NCI-H1105 treated with DMSO at 0.1 percent for 48 hours (cell line): ENCODE measurements around the gene ZMYND10.

Source experiments
- DNase-seq: peaks from one replicate; lab custom pipeline; 2025; lab: John Stamatoyannopoulos, UW

ZMYND10 gene

DNA sequence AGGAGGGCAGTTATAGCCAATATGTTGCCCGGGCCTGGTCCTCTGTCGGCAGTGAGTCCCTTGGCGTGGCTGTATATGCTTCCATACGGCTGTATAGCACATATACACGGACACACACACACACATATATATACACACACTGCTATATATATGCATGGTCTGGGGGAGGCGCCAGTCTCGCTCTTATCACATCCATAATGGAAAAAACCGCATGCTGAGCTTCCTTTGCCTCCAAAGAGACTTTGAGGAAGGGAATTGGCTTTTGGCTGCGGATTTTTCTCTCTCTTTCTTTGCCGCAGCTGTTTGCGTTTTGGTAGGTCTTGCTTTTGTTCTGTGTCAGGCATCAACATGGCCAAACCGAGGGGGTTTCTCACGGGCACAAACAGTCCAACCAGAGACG, 25.1 kb upstream of the ZMYND10 start:
- DNase-seq, result no peak

DNA sequence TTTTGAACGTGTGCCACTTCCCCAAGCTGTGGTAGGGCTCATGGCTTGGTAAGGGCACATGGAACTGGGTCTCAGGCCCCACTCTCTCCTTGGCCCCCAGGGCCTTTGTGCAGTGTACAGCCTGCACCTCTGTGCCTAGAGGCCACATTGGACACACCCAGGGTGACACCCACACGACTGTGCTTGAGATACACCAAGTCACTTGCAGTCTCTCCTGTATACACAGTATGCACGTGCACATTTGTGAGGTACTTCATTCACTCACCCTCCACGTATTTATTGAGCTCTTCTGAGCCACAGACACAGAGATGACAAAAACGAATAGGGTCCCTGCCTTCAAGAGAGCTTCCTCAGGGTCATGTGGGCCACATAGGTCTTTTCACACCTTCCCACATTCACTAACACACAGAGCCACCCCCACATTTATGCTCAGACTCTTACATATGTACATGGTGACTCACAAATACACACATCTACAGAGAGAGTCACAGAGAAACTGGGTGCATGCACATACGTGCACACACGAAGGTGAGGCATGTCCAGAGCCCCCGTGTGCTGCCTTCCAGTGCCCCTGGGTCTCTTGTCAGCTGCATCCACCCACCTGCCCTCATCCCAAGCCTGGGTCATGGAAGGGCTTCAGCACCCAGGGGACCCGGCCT, 23.6 kb upstream of the ZMYND10 start:
- DNase-seq, result no peak

DNA sequence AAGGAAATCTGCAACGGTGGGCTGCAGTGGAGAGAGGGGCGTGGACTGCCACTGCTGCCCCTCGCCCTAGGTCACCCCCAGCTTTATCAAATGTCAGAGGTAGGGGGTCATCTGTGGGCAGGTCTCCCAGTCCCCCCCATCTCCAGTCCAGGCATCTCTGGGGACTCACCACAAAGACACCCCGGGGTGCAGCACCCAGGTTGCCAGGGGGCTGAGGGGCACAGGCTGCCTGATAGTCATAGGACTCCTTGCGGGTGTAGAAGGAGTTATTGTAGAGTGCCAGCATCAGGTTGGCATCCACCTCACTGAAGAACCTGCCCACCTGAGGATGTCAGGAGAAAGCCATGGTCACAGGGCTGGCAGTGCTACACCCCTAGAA, 20.3 kb upstream of the ZMYND10 start:
- no peak for DNase-seq

DNA sequence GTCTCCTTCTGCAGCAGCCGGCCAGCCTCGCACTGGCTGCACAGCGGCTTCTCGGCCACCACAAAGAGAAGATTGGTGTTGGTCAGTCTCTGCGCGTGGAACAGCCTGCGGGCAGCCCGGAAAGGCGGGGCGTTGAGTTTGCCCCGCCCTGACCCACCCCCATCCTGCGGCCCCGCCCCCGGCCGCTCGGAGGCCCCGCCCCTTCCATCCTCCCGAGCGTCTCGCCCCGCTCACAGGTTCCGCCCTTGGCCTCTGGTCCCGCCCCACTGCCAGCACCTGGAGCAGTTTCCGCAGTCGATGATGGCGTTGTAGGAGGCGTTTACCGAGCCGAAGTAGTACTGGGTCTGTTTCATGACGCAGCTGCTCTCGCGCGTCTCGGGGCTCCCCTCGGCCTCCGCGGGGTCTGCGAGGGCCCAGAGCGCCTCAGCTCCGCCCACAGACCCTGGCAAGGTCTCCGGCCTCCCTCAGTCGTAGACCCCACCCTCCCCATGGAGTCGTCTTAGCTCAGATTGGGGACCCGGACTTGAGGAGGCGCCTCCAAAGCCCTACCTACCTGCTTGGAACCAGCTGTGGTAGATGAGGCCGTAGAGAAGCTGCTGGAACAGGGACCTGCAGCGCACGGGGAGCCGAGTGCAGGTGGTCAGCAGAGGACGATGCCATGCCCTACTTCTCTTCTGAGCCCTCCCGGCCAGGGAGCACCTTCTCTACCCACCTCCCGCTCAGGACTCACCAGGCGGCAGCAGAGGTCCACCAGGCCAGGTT, 19.7 kb upstream of the ZMYND10 start:
- DNase-seq, result peak; percentile 47

DNA sequence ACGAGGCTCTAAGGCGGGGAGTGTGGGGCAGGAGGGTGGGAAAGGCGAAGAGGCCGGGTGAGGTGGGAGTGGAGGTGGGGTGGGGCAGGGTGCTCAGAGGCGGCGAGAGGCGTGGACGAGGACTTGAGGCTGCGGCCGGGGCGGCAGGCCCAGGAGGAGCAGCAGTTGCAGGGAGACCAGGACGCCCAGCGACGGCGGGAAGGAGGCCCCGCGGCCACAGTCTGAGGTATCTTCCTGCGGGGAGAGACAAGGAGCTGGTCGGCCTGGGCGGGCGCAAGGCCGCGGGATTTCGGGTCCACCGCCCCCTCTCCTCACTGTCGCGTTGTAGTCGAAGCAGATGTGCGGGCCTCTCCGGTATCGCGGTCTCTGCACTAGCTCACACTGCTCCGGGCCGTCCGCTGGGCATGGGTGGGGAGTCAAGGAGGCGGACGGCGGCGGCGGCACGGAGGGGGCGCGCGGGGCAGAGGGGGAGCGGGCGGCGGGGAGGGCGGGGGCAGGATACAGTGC, 19.1 kb upstream of the ZMYND10 start:
- DNase-seq, result no peak

DNA sequence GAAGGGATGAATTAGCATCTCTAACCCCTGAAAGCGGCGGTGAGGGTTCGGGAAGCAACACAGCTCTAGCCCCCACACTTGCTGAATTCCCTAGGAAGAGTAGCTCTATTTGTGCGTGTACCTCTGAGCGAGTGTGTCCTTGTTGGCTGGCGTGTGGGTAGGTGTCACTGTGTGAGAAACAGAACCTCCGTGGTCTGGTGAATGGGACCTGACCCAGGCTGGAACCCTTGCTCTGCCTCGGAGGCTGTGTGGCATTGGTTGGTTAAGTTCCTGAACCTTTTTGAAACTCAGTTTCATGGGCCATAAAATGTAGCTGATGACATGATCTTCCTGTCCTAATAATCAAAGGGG, 14.2 kb upstream of the ZMYND10 start:
- DNase-seq, result no peak

DNA sequence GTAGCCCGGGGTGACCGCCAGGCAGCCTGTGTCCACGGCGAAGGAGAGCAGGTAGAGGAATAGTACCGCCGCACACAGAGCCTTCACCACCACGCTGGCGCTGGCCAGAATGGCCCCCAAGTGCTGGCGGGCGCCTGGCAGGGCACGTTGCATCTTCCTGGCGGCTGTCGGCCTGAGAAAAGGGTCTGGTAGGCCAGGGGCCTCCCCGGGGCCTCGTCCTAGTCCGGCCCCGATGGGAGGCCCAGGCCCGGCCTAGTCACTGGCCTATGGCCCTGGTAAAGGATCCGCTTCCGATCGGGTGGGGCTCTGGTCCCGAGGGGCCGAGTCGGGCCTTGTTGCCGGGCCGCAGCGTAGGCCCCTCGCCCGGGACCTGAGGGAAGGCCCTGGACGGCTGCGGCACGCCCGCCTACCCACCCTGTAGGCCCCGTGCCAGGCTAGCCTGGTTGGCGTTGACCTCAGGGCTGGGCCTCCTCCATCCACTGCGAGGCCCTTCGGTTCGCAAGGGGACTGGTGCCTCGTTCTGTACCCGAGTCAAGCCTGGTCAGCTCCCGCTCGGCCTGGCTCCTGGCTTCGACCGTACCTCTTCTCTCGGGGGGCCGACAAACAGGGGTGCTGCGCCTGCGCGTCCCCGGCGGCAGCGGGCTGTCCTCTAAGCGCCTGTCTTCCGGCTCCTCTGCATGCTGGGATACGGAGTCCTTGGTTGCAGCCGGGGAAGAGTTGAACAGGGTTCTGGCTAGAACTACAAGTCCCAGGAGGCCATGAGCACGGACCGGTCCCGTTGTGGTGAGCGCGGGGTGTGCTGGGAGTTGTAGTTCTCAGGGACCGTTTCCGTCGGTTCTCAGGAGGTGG, 13.6 kb upstream of the ZMYND10 start, which contains the start of gene TMEM115:
Gene TMEM115, minus strand, starts transcription at position 611 of the 849 bp plus-strand sequence. Its CDS starts 458 bp downstream, at position 153.
- peak; percentile 95 for DNase-seq

DNA sequence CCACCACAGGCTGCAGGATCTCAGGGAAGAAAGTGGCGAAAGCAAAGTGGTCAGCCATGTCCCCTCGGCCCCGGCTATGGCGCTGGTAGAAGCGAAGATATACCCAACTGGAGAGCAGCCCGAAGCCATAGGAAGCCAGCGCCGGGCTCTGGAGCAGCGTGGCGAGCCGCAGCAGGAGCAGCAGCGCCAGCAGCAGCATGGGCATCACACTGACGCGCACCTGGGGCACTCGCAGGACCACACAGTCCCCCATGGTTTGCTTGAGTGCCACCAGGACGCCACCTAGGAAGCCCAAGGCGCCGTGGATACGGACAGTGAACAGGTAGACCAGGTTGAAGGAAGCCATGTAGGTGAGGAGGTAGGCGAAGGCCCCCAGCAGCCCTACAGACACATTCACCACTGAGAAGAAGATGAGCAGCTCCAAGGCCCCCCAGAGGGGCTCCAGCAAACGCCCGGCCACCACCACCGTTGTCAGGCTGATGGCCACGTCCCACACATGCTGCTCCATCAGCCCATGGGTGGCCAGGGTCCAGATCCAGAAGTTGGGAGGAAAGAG, 12.9 kb upstream of the ZMYND10 start:
- no peak for DNase-seq

DNA sequence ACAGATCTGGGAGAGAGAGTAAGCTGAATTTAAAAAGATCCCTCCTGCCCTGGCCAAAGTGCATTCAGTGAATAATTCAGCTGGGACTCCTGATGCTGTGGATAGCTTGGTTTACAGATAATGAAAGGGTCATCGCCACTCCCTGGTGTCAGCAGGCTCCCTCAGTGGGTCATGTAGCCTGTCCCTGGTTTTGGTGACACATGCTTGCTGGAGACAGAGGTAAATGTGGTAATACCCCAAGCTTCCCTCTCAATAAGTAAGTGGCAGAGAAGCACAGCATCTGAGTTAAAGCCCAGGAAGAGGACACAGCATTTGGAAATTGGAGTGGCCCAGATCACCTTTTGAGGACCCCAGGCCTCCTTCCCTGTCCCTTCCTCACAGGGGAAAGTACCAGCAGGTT, 11.9 kb upstream of the ZMYND10 start:
- DNase-seq, result no peak

DNA sequence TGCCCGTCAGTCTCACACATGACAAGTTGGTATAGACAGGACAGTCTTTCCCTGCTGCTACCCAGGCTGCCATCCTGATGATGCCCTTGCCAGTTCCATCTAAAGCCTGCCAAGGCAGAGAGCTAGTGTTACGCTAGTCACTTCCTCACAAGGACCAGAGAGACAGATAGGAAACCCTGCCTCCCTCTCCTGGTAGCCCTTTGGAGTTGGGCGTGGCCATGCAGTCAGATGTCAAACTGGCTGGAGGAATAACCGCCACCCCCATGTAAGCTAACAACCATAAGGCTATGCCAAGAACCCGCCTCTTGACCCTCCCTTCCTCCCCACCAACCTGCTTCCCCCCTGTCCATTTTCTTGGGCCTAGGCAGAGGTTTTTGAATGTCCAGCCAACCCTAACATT, 11.0 kb upstream of the ZMYND10 start:
- DNase-seq, result no peak

DNA sequence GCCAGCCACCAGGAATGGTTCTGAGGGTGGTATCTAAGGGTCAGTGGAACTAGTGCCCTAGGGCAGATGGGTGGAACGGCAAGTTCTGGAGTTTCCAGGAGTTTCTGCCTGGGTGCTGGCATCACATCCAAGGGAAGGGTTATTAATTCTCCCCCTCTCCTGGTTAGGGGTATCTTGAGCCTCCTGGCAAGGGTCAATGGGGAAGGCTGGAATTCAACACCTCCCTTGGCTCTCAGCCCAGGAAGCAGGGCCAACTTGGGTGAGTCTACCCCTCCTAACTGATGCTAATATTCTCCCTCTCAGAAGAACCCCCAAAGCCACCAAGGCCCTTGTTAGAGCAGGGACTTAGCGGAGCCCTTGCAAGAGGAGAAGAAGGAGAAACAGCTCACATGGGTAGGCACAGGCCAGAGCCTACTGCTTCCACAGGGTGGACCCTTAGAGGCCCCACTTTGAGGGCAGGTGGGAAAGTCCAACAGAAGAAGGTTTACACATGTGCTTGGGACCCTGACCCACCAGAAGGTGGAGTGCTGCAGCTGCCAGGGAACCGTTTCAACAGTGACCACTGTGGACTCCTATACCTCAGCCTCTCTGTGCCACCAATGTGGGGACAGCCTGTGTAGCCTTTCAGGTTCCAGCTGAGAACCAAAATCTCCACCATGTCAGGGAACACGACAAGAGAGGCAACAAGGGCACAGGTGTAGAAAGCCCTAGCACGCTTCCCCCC, 10.5 kb upstream of the ZMYND10 start:
- no peak for DNase-seq

DNA sequence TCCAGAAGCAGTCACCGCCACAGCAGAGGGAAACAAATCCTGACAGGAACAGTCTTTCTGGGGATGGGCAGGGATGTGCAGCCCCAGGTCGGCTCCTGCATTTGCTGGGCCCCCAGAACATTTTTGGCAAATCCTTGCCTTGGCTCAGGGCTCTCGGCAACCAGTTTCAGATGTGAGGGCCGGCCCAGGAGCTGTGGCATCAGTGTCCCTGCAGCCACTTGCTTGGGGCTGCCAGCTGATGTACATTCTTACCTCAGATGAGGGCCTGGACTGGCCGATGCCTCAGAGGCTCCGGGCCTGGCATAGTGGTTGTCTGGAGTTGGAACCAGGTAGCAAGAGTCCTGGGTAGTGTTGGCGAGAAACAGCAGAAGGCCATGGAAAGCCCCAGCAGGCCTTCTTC, 9.3 kb upstream of the ZMYND10 start:
- DNase-seq, result no peak

DNA sequence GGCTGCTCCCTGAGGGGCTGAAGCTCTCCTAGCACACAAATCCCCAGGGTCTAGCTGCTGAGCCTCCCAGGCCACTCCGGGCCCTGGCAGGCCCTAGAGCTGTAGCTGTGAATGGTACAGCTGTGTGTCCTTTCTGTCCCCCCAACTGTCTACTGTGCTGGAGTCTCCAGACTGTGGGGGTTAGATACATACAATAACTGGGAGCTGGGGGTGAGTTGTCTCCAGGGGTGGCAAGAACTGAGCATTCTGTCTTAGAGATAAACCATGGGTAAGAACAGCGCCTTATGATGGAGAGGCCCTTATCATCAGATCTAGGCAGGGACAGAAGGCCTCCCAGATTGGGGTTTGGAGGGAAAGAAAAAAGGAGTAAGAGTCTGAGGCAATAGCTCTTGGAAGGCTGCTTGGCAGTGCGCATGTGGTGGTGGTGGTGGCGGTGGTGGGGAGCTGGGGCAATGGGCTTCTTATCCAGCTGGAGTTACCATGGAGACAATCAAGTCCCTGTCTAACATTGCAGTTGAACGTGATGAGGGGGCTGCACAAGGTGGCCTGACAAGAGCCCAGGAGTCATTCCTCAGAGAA, 8.7 kb upstream of the ZMYND10 start:
- no peak for DNase-seq

DNA sequence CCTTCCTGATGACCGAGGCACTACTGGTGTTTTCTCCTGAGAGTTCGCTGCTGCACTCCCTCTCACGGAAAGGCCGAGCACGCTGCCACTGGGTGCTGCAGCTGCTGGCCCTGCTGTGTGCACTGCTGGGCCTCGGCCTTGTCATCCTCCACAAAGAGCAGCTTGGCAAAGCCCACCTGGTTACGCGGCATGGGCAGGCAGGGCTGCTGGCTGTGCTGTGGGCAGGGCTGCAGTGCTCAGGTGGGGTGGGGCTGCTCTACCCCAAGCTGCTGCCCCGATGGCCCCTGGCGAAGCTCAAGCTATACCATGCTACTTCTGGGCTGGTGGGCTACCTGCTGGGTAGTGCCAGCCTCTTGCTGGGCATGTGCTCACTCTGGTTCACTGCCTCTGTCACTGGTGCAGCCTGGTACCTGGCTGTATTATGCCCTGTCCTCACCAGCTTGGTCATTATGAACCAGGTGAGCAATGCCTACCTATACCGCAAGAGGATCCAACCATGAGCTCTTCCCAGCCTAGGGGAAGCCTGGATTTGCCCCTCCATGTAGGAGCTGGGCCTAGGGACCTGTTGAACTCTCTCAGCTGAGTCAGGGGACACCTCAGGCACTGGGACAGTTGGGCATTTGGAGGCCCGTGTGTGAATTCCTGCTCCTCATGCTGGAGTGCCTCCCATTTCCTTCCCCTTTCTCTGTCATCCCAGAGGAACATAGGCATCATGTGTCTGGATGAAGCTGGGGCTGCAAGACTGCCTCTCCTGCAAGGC, 7.9 kb upstream of the ZMYND10 start:
- DNase-seq, result no peak

DNA sequence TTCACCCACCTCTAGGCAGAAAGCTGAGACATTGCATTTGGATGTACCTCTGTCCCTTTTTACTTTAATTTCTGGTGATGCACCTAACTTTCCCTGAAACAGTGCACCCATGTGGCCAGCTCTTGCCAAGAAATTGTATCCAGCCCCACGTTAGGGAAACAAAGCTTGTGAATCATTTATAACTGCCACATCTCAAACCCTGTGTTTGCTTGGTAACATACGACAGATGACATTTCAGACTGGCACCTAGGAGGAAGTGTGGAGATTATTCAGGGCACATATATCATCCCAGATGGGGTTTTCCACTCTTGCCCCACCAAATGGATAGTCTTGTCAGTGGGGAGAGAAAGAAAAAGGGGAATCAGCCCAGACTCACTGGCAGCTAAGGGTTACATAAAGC, 7.2 kb upstream of the ZMYND10 start:
- DNase-seq, result no peak

DNA sequence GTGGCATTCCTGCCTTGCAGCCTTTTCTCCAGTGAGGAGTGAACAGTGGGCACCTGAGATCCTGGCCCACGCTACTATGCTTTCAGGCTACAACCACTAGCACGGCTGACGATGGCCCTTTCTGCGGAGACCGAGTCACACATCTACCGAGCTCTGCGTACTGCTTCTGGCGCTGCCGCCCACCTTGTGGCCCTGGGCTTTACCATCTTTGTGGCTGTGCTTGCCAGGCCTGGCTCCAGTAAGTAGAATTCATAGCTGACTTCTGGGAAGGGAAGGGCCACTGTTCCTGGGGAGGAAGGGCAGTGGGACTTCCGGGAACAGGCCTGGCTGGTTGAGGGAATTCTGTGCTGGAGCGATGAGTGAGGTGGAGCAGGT, 5.8 kb upstream of the ZMYND10 start:
- no peak for DNase-seq

DNA sequence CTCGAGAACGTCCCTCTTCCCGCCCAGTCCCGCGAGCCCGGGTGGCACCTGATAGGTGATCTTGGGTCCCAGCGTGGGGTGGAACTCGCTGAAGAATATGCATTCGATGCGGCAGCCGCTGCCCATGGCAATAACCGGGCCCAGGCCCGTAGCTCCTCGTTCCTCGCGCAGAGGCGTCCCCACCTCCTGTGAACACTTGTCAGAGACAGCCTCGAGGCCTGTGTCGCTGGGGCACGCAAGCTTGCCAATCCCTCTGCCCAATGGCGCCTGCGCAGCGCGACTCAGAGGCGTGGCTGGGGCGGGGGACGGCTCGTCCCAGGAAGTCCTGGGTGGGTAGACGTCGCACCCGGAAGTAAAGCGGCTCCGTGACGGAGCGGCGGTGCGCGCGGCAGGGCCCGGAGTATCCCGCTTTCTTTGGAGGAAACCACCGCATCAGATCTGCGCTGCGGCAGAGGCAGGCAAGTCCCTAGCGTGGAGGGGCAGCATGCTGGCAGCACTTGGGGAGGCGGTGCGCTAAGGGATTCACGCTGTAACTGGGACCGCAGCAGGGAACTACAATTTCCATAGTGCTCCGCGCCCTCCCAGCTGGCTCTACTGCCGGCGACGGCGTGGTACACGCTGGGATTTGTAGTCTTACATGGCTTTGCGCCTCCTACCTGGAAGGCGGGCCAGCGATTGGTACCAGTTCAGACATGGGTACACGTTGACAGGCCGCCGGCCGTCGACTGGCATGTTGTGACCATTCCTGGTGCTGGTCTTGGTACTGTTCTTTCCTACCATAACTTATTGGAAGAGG, 5.2 kb upstream of the ZMYND10 start, which contains the start of the genes CYB561D2 and NPRL2:
Gene CYB561D2, plus strand, starts transcription at position 336 of the 796 bp plus-strand sequence. CDS start 572 bp downstream, outside the sequence.
Gene NPRL2, minus strand, starts transcription at position 249 of the 796 bp plus-strand sequence. Its CDS starts 123 bp downstream, at position 126.
- DNase-seq, result peak; percentile 82

DNA sequence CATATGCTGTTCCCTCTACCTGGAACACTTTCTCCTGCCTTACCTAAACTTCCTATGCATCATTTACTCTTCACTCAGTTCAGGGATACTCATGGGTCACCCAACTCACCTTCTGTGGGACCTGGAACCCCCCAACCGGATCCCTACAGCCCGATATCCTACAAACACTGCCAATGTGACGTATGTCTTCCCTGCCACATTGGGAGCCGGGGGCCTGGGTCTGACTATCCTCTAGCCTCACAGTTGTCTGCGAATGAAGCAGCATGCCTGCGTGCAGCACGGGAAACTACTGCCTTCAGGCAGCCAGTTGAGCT, 4.6 kb upstream of the ZMYND10 start:
- DNase-seq, result no peak

DNA sequence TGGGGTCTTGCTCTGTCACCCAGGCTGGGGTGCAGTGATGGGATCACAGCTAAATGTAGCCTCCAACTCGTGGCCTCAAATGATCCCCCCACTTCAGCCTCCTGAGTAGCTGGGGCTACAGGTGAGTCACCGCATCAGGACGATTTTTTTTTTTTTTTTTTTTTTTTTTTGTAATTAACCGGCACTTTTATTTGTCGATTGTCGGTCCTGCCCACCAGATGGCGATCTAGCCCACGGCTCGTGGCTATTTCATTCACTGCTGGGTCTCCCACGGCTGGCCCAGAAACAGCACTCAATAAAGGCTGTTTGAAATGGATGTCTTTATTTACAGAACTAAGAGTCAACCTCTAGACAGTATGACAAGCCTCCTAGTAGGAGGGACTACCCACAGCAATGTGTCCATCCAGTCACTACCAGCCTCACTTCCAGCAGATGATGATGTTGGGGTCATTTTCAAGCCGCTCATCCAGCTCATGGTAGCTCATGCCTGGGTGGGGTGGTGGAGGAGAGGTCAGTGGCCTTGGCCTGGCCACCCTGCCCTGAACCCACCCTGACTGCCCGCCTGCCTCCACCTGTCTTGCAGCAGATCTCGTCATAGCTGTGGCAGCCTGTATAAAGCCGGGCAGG, 1.8 kb upstream of the ZMYND10 start:
- DNase-seq, result peak; percentile 50
